HG02623 (cell line): Measurements from ENCODE around the gene NRXN3.

Experiments
- ATAC-seq: cut with Tn5 transposase; IDR thresholded peaks from one replicate; pipeline ENCODE4 v1.9.1; 2021; ENCODE audit warnings: moderate library complexity; ENCODE audit not compliant: unreplicated experiment

The NRXN3 gene

GRCh38 chr14:79487632-79488031 lies 1317.5 kb downstream of the NRXN3 start:
- no peak for ATAC-seq

DNA sequence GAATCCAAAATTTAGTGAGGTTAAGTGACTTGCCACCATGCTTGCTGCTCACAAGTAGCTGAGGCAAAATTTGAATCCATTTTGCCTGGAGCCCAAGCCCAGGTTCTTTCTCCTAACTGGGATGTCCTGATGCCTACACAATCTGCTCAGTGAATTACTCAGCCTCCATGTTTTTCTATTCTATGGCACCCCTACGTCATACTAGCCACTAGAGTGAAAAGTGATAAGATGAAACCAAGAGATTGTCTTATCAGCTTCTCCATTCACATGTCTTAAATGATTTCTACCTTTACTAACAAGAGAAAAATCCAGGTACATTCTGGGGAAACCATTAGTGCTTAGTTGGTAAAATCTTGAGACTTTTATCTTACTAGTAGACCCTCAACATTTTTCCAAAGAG lies 1321.0 kb downstream of the NRXN3 start:
- no peak for ATAC-seq

DNA sequence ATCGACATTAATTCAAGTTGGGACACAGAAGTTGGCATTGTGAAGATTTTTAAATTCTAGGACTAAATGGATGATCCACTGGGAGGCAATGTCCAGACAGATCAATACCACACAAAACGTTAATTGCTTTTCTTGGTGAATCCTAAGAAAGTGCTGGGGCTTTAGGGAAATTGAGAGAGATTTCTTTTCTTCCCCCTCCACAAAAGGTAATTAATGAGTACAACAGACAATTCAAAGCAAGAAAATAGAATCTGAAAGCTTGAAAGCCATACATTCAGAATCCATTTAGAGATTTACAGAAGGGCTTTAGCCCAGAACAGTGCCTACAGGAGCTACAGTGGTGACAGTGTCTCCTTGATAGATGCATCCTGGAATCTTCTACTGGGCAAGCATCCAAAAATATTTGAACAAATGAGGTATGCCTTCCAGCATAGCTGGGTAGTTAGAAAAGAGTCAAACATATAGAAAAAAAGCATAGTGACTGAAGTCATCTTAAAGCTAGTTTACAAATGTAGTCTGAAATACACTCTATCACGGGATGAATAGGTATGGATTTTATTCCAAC lies 1323.0 kb downstream of the NRXN3 start:
- no peak for ATAC-seq

DNA sequence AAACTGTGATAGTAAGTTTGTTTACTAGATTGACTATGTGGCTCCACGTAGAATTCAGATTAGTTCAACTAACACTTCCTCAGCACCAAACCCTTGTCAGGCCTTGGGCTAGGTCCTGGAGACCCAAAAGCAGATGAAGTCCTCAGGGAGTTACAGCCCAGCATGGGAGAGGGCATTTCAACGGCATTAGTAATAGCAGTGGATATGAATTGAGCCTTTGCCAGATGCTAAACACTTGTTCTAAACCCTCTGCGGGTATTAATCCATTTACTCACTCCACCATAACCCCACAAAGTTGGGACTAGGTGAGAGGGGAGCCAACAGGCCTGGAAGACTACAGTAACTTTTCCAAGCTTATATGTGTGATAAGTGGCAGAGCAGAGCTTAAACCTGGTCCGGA lies 1326.5 kb downstream of the NRXN3 start:
- no peak for ATAC-seq

- ATAC-seq = no peak
Measured at GRCh38 chr14:79500489-79500888, 1330.3 kb downstream of the NRXN3 start.

- ATAC-seq = no peak
Measured at GRCh38 chr14:79502136-79502750, 1332.1 kb downstream of the NRXN3 start.

GRCh38 chr14:79502751-79503148 lies 1332.6 kb downstream of the NRXN3 start:
- ATAC-seq = no peak

GRCh38 chr14:79510659-79511058 lies 1340.5 kb downstream of the NRXN3 start:
- ATAC-seq = no peak

DNA sequence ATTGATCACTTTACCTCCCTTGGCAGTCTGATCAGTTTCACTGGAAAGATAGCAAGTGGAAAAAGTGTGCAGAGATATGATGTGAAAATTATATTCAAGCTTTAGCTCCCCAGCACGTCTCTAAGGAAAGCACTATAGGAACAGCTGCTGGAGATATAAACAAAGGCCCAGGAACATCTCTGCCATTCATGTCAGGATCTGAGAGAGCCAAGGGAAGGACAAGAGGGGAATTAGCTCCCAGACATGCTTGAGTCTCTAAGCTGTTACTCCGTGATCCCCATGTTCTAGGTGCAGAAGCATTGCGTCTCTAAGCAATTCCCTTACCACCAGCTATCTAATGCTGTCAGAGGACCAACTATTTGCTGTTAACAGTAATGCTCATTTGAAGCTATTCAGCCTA lies 1341.0 kb downstream of the NRXN3 start:
- no peak for ATAC-seq

DNA sequence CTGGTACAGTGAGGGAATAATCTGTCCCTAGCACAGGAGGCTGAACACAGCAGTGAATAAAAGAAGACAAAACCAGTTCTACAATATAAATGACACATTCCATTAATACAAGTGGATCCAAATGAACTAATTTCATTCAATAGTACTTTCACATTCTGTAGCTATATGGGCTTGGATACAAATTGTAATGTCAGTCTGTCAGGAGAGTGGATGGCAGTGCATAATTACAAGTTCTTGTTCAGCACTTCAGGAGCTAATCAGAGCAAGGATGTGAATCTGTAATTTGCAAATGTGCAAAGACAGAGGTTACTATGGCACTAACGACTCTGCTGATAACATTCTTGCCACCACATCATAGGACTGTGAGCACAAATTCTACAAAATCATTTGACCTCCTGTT lies 1343.3 kb downstream of the NRXN3 start:
- ATAC-seq = no peak

DNA sequence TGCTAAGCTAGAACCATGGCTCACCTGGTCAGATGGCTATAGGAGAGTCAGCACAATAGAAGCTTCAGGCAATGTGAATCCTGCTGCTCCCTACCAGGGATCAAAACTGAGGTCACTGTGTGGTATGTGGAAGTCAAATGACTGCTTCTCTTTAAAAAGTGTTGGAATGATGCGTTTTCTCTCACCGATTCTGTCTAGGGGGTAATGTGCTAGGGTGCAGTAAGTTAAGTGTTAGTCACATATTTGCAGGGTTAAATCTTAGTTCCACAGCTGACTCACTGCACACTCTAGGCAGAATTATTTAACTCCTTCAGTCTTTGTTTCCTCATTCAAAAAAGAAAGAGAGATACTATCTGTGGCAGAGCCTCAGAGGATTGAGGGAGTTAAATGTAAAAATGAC lies 1344.5 kb downstream of the NRXN3 start:
- ATAC-seq = no peak

DNA sequence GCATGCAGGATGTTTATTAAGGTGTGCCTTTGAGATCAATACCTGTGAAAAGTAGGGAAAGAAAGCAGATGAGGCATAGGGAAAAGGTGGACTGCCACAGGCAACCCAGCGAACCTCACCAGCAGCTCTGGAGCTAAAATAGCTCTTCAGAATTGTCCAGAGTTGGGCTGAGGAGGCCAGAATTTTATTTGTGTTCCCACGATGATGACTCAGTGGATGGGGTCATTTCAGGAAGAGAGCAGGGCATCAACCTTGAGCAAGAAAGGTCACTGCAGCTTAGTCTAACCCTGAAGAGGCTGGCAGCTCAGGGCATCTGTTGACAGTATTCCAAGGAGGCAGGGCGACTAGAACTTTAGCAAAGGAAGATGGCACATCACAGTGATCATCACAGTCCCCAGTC lies 1345.0 kb downstream of the NRXN3 start:
- no peak for ATAC-seq

GRCh38 chr14:79516009-79516408 lies 1345.8 kb downstream of the NRXN3 start:
- no peak for ATAC-seq

GRCh38 chr14:79525416-79525815 lies 1355.2 kb downstream of the NRXN3 start:
- no peak for ATAC-seq

- no peak for ATAC-seq
Measured at GRCh38 chr14:79528828-79529416, 1358.7 kb downstream of the NRXN3 start.

DNA sequence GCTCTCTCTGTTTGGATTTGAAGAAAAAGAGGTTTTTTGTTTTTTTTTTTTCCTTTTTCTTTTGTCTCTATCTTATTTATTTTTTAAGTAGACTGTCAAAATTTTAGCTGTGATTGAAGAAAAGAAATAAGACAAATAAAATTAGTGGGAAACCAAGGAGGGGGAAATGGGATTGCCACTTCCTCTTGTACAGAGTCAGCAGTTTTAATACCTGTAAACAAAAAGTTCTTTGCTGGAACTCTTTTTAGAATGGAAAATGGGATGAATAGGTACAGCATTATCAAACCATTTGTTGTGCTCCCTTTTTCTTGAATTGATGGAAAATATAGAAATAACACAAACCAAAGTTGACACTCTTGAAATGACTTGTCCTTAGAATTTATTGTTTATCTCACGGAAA lies 1360.4 kb downstream of the NRXN3 start:
- ATAC-seq = no peak

DNA sequence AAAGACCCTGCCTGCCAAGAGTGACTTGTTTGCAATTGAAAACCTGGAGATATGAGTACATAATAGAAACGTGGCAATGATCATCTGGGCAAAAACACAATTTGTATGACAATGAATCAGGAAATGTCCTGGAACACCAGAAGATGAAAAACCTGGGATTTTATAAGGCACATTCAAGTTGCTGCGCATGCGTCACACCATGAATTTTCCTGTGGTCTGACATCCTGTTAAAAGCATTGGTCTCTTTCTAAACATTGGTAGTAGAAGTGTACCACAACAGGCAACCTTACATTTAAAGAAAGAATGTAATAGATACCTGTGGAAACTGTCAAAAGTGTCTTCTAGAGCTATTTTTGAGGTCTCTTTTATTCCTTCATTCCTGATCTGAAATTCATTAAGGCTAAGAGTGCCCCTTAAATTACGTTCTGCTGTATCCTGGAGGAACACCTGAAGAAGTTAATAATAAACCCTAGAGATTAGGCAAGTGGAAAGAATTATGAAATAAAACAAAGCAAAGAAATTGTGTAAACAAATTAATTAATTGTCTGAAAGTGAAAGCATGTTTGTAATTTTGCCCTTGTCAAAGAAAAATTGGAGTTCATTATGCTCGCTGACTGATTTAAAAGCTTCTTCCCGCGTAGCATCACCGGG lies 1364.7 kb downstream of the NRXN3 start:
- ATAC-seq = no peak

DNA sequence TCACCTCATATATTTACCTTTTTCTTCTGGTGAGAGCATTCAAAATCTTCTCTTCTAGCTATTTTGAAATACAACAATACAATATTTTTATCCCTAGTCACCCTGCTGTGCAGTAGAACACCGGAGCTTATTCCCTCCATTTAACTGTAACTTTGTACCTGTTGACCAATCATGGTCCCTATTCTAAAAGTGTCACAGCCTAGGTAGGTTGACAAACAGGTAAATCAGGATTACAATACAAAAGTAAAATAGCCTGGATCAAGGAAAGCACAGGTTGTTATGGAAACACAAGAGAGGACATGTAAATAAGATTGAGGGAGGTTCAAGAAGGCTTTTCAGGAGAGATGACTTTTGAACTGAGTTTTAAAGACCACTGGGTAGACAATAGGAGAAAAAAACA lies 1370.2 kb downstream of the NRXN3 start:
- no peak for ATAC-seq

DNA sequence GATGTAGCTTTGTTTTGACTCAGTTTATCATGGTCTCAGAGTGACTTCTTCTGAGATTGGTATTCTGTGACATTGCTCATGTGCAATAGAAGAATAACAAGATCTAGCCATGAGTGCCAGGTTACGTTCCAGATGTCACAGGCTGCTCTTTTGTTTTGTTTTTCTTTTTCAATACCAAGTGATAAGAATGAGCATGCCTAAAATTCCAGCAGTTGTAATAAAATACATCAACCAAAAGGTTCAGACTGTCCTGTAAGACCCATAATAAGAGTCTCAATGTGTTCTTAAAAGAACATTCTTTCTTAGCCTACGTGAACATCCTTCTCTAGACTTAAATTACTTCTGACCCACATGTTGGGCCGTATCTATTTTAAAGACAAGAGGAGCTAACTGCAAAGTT lies 1371.9 kb downstream of the NRXN3 start:
- ATAC-seq = no peak

DNA sequence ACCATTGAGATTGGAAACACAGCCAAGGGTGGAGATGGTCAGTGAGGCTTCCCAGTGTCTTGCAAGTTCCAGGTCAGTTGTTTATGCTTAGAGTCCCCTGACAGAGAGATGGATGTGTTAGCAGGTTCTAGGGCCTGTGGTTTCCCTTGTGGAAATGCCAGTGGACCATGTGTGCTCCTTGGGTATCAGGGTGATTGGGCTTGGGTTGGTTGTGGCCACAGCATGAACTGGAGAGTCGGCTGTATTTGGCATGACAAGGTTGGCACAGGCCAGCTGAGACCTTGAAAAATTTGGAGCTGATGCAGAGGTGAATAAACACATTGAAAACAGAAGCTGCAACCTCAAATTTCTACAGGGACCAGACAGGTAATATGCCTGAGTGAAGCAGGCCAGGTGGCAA lies 1373.2 kb downstream of the NRXN3 start:
- ATAC-seq = no peak

DNA sequence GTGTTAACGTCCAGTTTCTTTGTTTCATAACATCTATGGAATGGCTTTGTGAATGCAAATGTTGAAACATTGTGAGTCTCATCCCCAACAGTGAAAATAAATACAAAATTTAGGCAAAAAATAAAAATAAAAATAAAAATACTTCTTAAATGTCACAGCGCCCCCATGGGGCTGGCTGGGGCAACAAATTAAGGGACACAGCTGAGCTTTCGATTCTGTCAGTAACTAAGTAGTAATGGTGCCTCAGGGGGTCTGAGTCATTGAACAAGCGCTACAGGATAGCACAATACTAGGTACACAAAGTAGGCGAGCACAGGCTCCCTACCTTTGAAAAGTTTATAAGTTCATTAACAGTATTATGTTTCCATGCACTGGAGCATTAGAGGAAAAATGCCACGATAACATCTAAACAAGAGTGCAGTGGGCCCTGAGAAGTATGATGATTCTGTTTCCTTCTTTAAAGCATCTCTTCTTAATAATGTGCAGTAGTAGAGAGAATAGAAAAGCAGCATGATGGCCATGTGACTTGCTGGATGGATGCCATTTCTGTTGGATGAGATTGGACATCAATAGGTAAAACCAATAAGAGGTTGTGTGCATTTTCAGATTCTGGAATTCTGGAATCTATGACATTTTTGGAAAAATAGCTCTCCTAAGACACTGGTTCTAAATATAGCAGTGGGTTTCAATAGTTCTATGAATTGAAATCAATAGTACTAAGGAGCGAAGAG lies 1374.0 kb downstream of the NRXN3 start:
- no peak for ATAC-seq

- no peak for ATAC-seq
Measured at GRCh38 chr14:79544698-79545070, 1374.5 kb downstream of the NRXN3 start.
